Measurements from ENCODE around the gene WDR64.

The WDR64 gene

GRCh38 chr1:241646201-241646600 lies 5.9 kb upstream of the WDR64 start:
- Histone ChIP-seq H3K79me1 (ENCODE audit: low read depth, low read length) (no peaks in the 10 kb centered on the region), H3K27ac (replicated peaks; ENCODE audit: low read length) (no peak overlapping the region), H3K14ac (ENCODE audit: low read length) (no peak overlapping the region), H2AK5ac (ENCODE audit: low read depth, low read length) (no peak overlapping the region), H2BK15ac (ENCODE audit: low read length) (no peak overlapping the region), H3K4me2 (ENCODE audit: insufficient read depth, low read length, poor library complexity, severe bottlenecking) (no peak overlapping the region), H4K8ac (ENCODE audit: low read depth, low read length) (no peak overlapping the region), H2BK5ac (ENCODE audit: low read length) (no peak overlapping the region), H3K4me1 (ENCODE audit: control insufficient read depth in 2 of 2, insufficient read depth in 1 of 2, low read depth in 1 of 2, low read length in 2 of 2) (no peaks in the 10 kb centered on the region), H3K18ac (ENCODE audit: low read length) (no peak overlapping the region), H3K4me3 (ENCODE audit: low read length in 2 of 2) (no peak overlapping the region), H3K27me3 (ENCODE audit: control insufficient read depth in 3 of 3, insufficient read depth in 3 of 3, low read depth in 1 of 3, low read length in 3 of 3) (no peaks in the 10 kb centered on the region), H3K23ac (ENCODE audit: low read depth, low read length, poor library complexity) (no peak overlapping the region), H3K4ac (ENCODE audit: low read length) (no peak overlapping the region), H3K9ac (ENCODE audit: low read depth, low read length, poor library complexity) (no peak overlapping the region), H2BK12ac (ENCODE audit: low read length) (no peak overlapping the region), H2BK120ac (ENCODE audit: low read depth, low read length) (no peak overlapping the region), H3K9me3 (replicated peaks in 1 of 2; ENCODE audit: control insufficient read depth in 2 of 2, insufficient read depth in 1 of 2, low read depth in 1 of 2, low read length in 2 of 2) (peaks cover 0 to 3% of the 10 kb centered on the region in 2 donors), H3K36me3 (replicated peaks in 1 of 2; ENCODE audit: control insufficient read depth in 2 of 2, insufficient read depth in 2 of 2, low read length in 2 of 2) (no peaks in the 10 kb centered on the region), H2AFZ (ENCODE audit: low read length) (no peak overlapping the region), H4K91ac (ENCODE audit: low read depth, low read length, poor library complexity) (no peak overlapping the region)
- no peak for DNase-seq (ENCODE audit: low spot score)
- no CpG with 5 or more reads among the region's 7 CpGs for WGBS, 2 donors (ENCODE audit: extremely low coverage in 2 of 2, insufficient read length in 2 of 2, insufficient replicate concordance in 1 of 2)

GRCh38 chr1:241647658-241648057 lies 4.4 kb upstream of the WDR64 start:
- no peak for DNase-seq (ENCODE audit: low spot score)
- Histone ChIP-seq H2AK5ac (ENCODE audit: low read depth, low read length) (no peak overlapping the region), H3K4me3 (ENCODE audit: low read length in 2 of 2) (no peak overlapping the region), H4K91ac (ENCODE audit: low read depth, low read length, poor library complexity) (no peak overlapping the region), H4K8ac (ENCODE audit: low read depth, low read length) (no peak overlapping the region), H3K23ac (ENCODE audit: low read depth, low read length, poor library complexity) (no peak overlapping the region), H3K14ac (ENCODE audit: low read length) (no peak overlapping the region), H2BK5ac (ENCODE audit: low read length) (no peak overlapping the region), H3K18ac (ENCODE audit: low read length) (no peak overlapping the region), H3K4me2 (ENCODE audit: insufficient read depth, low read length, poor library complexity, severe bottlenecking) (no peak overlapping the region), H3K27me3 (ENCODE audit: control insufficient read depth in 3 of 3, insufficient read depth in 3 of 3, low read depth in 1 of 3, low read length in 3 of 3) (no peaks in the 10 kb centered on the region), H2BK120ac (ENCODE audit: low read depth, low read length) (no peak overlapping the region), H3K9ac (ENCODE audit: low read depth, low read length, poor library complexity) (no peak overlapping the region), H3K36me3 (replicated peaks in 1 of 2; ENCODE audit: control insufficient read depth in 2 of 2, insufficient read depth in 2 of 2, low read length in 2 of 2) (no peaks in the 10 kb centered on the region), H3K4me1 (ENCODE audit: control insufficient read depth in 2 of 2, insufficient read depth in 1 of 2, low read depth in 1 of 2, low read length in 2 of 2) (no peaks in the 10 kb centered on the region), H3K4ac (ENCODE audit: low read length) (no peak overlapping the region), H2AFZ (ENCODE audit: low read length) (no peak overlapping the region), H3K27ac (replicated peaks; ENCODE audit: low read length) (no peak overlapping the region), H3K79me1 (ENCODE audit: low read depth, low read length) (no peaks in the 10 kb centered on the region), H2BK15ac (ENCODE audit: low read length) (no peak overlapping the region), H3K9me3 (replicated peaks in 1 of 2; ENCODE audit: control insufficient read depth in 2 of 2, insufficient read depth in 1 of 2, low read depth in 1 of 2, low read length in 2 of 2) (no peaks in the 10 kb centered on the region), H2BK12ac (ENCODE audit: low read length) (no peak overlapping the region)
- no CpG with 5 or more reads among the region's 1 CpG for WGBS, 2 donors (ENCODE audit: extremely low coverage in 2 of 2, insufficient read length in 2 of 2, insufficient replicate concordance in 1 of 2)

DNA sequence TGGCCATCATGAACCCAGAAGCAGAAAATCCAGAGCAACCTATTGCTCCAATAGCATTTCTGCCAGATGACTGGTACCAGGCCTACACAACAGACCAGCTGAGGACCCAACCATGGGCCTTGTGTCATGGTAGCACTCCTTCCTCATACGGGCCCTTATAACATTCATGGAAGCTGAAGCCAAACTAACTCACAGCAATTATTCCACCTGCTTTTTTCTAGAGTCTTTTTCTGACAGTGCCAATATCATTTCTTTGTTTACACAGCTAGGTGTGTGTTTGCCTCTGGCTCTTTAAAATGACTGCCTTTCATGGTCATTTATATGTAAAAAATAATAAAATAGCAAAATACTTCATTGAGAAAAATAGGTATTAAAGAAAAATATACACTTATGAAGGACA lies 3.9 kb upstream of the WDR64 start:
- no peak overlapping the region for H3K9ac ChIP-seq (ENCODE audit: low read depth, low read length, poor library complexity)
- no peak overlapping the region for H3K23ac ChIP-seq (ENCODE audit: low read depth, low read length, poor library complexity)
- H3K9me3 ChIP-seq (replicated peaks in 1 of 2; ENCODE audit: control insufficient read depth in 2 of 2, insufficient read depth in 1 of 2, low read depth in 1 of 2, low read length in 2 of 2) = no peaks in the 10 kb centered on the region
- H2BK120ac ChIP-seq (ENCODE audit: low read depth, low read length) = no peak overlapping the region
- no peak overlapping the region for H3K18ac ChIP-seq (ENCODE audit: low read length)
- H3K36me3 ChIP-seq (replicated peaks in 1 of 2; ENCODE audit: control insufficient read depth in 2 of 2, insufficient read depth in 2 of 2, low read length in 2 of 2) = no peaks in the 10 kb centered on the region
- no peak overlapping the region for H2AFZ ChIP-seq (ENCODE audit: low read length)
- no peak for DNase-seq (ENCODE audit: low spot score)
- H3K4ac ChIP-seq (ENCODE audit: low read length) = no peak overlapping the region
- no peak overlapping the region for H3K27ac ChIP-seq (replicated peaks; ENCODE audit: low read length)
- H3K4me1 ChIP-seq (ENCODE audit: control insufficient read depth in 2 of 2, insufficient read depth in 1 of 2, low read depth in 1 of 2, low read length in 2 of 2) = no peaks in the 10 kb centered on the region
- no peak overlapping the region for H4K8ac ChIP-seq (ENCODE audit: low read depth, low read length)
- H2BK5ac ChIP-seq (ENCODE audit: low read length) = no peak overlapping the region
- WGBS, 2 donors (ENCODE audit: extremely low coverage in 2 of 2, insufficient read length in 2 of 2, insufficient replicate concordance in 1 of 2) = no CpG with 5 or more reads among the region's 1 CpG
- H3K4me2 ChIP-seq (ENCODE audit: insufficient read depth, low read length, poor library complexity, severe bottlenecking) = no peak overlapping the region
- H2AK5ac ChIP-seq (ENCODE audit: low read depth, low read length) = no peak overlapping the region
- H2BK15ac ChIP-seq (ENCODE audit: low read length) = no peak overlapping the region
- no peak overlapping the region for H4K91ac ChIP-seq (ENCODE audit: low read depth, low read length, poor library complexity)
- no peaks in the 10 kb centered on the region for H3K79me1 ChIP-seq (ENCODE audit: low read depth, low read length)
- H2BK12ac ChIP-seq (ENCODE audit: low read length) = no peak overlapping the region
- no peaks in the 10 kb centered on the region for H3K27me3 ChIP-seq (ENCODE audit: control insufficient read depth in 3 of 3, insufficient read depth in 3 of 3, low read depth in 1 of 3, low read length in 3 of 3)
- H3K4me3 ChIP-seq (ENCODE audit: low read length in 2 of 2) = no peak overlapping the region
- no peak overlapping the region for H3K14ac ChIP-seq (ENCODE audit: low read length)

DNA sequence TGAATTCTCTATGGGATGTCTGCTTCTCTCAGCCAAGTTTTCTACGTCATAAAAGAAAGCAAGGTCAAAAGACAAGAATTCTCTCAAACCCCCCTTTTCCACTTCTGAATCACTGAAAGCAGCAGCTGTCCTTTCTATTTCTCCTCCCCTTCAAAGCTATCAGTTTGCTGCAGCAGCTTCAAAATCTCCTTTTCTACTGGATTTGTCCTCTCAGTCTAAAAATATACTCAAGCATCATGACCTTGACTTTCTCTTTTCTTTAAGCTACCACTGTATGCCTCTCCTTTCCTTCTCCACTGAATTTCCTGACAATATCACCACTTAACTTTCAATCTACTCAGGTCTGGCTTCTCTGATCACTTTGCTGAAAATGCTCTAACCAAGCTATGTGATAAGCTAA lies 1.9 kb downstream of the WDR64 start:
- Histone ChIP-seq H3K36me3 (replicated peaks in 1 of 2; ENCODE audit: control insufficient read depth in 2 of 2, insufficient read depth in 2 of 2, low read length in 2 of 2) (no peaks in the 10 kb centered on the region), H2BK15ac (ENCODE audit: low read length) (no peak overlapping the region), H4K91ac (ENCODE audit: low read depth, low read length, poor library complexity) (no peak overlapping the region), H4K8ac (ENCODE audit: low read depth, low read length) (no peak overlapping the region), H3K27me3 (ENCODE audit: control insufficient read depth in 3 of 3, insufficient read depth in 3 of 3, low read depth in 1 of 3, low read length in 3 of 3) (no peaks in the 10 kb centered on the region), H3K23ac (ENCODE audit: low read depth, low read length, poor library complexity) (no peak overlapping the region), H3K9me3 (replicated peaks in 1 of 2; ENCODE audit: control insufficient read depth in 2 of 2, insufficient read depth in 1 of 2, low read depth in 1 of 2, low read length in 2 of 2) (no peaks in the 10 kb centered on the region), H3K9ac (ENCODE audit: low read depth, low read length, poor library complexity) (no peak overlapping the region), H2BK5ac (ENCODE audit: low read length) (no peak overlapping the region), H2BK12ac (ENCODE audit: low read length) (no peak overlapping the region), H3K4ac (ENCODE audit: low read length) (no peak overlapping the region), H3K18ac (ENCODE audit: low read length) (no peak overlapping the region), H3K4me3 (ENCODE audit: low read length in 2 of 2) (no peak overlapping the region), H2BK120ac (ENCODE audit: low read depth, low read length) (no peak overlapping the region), H3K4me2 (ENCODE audit: insufficient read depth, low read length, poor library complexity, severe bottlenecking) (no peak overlapping the region), H2AFZ (ENCODE audit: low read length) (no peak overlapping the region), H3K79me1 (ENCODE audit: low read depth, low read length) (no peaks in the 10 kb centered on the region), H3K4me1 (ENCODE audit: control insufficient read depth in 2 of 2, insufficient read depth in 1 of 2, low read depth in 1 of 2, low read length in 2 of 2) (no peaks in the 10 kb centered on the region), H2AK5ac (ENCODE audit: low read depth, low read length) (no peak overlapping the region), H3K27ac (replicated peaks; ENCODE audit: low read length) (no peak overlapping the region), H3K14ac (ENCODE audit: low read length) (no peak overlapping the region)
- DNase-seq (ENCODE audit: low spot score) = no peak
- WGBS, 2 donors (ENCODE audit: extremely low coverage in 2 of 2, insufficient read length in 2 of 2, insufficient replicate concordance in 1 of 2) = no CpG with 5 or more reads among the region's 1 CpG
